GM19468 (cell line): Measurements from ENCODE around the gene DUS4L.
A peak's percentile ranks its signal among the peaks of the same experiment; 100 is the strongest.
"Not testable (repeated sequence)": the region's sequence is repeated elsewhere in the genome, so short reads cannot be mapped to it uniquely, and the experiment has no call there.

Source experiments
- ATAC-seq: cut with Tn5 transposase; IDR thresholded peaks from one replicate; pipeline ENCODE4 v1.9.1; 2021; ENCODE audit warnings: mild to moderate bottlenecking, moderate library complexity, moderate number of reproducible peaks; ENCODE audit not compliant: unreplicated experiment; ENCODE audit errors: extremely low read depth

DUS4L gene, protein sequence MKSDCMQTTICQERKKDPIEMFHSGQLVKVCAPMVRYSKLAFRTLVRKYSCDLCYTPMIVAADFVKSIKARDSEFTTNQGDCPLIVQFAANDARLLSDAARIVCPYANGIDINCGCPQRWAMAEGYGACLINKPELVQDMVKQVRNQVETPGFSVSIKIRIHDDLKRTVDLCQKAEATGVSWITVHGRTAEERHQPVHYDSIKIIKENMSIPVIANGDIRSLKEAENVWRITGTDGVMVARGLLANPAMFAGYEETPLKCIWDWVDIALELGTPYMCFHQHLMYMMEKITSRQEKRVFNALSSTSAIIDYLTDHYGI

DNA sequence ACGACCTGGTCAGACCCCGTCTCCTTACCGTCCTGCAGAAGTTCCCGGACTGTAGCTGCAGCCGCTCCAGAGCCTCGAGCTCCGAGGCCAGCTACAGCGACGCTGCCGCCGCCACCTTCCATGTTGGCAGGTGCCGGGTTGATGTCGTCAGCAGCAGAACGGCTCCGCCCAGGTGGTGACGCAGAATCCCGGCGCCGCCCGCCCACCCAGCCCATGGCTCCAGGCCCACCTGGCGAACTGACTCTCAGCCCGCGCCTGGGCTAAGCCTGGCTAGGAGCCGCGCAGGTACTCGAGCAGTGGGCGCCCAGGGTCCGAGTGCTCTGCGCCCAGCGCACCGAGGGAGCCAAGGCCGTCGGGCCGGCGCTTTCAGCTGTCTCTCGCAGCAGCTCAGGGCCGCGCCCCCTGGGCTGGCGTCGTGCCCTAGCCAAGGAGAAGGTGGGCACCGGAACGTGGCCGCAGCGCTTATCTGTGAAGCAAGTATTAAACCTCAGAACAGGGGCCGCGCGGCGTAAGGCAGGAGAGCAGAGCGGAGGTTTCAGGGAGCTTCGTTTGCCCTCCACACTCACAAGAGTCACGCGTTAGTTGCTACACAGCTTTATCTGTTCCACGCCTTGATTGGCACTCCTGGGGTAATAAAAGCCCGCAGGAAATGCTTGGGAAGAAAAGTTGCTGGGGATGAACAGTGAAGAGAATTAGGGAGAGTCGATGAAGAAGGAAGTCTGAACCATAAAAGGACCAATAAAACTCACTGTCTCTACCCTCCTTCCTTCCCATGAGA, at the start of gene DUS4L, which contains the start of gene COG5:
Gene DUS4L (plus strand): TSS at position 197 of the 778 bp plus-strand sequence. CDS start 3,100 bp downstream, outside the sequence.
Gene COG5 (minus strand): TSS at position 146 of the 778 bp plus-strand sequence. CDS start 24 bp downstream, at position 122.
- ATAC-seq, result peak; percentile 94

DNA sequence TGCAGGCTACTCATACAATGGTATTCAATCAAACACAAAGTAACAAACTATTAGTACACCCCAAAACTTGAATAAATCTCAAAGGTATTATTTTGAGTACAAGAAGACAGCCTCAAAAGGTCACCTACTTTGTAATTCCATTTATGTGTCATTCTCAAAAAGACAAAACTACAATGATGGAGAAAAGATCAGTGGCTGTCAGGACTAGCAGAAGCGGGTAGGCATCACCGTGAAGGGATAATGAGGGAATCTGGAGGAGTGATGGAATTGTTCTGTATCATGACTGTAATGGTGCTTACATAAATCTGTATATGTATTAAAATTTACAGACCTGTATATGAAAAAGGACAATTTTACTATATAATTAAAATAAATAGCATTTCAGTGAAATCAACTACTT, 37.1 kb upstream of the DUS4L start:
- ATAC-seq, result no peak

DNA sequence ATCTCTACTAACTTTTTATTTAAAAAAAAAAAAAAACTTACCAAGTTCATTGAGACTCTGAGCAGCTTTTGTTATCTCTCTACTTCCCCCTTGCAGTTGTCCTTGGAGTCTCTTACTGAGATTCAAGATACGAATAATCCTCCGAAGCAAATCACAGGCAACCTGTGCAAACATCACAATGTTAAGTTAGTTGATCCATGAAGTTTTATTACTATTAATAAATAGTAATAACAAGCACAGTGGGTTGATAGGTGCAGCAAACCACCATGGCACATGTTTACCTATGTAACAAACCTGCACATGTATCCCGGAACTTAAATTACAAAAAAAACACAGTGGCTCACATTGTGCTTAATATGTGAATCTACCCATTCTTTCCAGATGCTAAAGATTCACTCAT, 36.6 kb upstream of the DUS4L start:
- no peak for ATAC-seq

DNA sequence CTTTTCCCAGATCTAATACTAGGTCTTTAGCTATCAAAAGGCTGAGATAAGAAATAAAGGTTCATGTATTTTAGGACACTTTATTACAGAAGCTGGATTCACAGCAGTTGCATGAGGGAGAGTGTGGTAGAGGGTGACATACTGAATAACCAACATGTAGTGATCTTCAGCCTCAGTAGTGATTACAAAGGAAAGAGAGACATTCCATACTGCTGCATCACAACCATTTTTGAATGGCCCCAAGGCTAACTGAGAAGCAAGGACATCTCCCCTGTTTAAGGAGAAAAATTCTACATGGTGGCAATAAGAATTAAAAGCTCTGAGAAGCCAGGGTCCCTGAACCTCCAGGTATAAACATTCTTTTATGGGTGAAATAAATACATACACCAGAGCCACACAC, 35.3 kb upstream of the DUS4L start:
- ATAC-seq, result no peak

DNA sequence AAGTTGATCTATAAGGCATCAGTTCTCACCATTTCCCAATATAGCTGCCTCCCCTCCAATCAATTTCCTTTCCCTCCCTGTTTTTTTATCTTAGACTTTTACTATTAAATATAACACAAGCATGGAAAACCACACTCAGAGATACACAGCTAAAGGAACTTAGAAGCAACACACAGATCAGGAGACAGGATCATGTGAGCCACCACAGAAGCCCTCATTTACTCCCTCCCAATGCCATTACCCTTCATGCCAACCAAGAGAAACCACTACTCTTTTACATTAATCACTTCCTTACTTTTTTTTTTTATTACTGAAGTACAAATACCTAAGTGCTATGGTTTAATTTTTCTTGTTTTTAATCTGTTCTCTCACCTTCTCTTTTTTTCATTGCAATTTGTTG, 33.0 kb upstream of the DUS4L start:
- ATAC-seq, result no peak

DNA sequence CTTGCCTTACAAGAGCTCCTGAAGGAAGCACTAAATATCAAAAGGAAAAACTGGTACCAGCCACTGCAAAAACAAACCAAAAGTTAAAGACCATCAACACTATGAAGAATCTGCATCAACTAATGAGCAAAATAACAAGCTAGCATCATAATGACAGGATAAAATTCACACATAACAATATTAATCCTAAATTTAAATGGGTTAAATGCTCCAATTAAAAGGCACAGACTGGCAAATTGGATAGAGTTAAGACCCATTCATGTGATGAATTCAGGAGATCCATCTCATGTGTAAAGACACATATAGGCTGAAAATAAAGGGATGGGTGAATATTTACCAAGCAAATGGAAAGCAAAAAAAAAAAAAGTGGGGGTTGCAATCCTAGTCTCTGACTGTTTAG, 29.6 kb upstream of the DUS4L start:
- no peak for ATAC-seq

DNA sequence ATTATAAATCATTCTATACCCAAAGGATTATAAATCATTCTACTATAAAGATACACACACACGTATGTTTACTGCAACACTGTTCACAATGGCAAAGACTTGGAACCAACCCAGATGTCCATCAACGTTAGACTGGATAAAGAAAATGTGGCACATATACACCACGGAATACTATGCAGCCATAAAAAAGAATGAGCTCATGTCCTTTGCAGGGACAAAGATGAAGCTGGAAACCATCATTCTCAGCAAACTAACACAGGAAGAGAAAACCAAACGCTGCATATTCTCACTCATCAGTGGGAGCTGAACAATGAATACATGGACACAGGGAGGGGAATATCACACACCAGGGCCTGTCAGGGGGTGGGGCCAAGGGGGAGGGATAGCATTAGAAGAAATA, 26.5 kb upstream of the DUS4L start:
- ATAC-seq, result not testable (repeated sequence)

DNA sequence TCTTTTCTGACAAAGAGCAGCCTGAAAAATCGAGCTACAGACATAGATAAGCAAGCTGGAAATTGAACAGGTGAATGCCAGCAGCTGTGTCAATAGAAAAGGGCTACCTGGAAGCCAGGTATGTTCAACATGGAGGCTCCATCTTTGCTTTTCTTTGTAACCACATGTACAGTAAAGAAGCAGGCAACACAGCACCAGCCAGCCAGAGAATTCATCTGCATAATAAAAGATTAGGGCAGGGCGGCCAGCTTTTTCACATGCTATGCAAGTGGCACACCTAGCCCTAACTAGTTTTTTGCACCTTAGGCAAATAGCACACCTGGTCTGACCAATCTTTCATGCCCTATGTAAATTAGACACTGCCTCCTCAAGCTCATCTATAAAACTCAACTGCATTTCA, 25.8 kb upstream of the DUS4L start:
- ATAC-seq, result no peak

DNA sequence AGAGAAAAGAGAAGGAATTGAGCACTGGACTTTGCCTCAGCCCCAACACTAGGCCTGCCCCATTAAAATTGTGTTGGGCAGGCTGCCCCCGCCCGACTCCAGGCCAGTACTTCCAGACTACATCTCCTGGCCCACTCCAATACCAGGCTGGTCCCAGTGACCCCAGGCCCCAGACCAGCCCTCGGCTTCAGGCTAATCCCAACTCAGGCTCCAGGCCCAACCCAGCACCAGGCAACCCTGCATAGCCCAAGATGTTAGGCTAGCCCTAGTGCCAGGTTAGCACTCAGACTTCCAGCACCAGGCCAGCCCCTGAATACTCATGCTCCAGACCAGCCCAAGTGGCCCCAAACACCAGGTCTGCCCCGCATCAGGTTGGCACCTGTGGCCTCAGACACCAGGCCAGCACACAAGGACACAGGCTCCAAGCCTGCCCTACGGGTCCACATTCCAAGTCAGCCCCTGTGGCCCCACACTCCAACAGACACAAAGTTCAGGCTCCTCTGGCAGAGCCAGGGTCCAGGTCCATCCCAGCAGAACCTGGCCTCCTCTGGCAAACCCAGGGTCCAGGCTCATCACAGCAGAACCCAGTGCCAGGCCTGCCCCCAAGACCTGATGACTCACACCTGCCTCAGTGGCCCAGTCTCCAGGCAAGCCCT, 20.3 kb upstream of the DUS4L start:
- ATAC-seq, result no peak

DNA sequence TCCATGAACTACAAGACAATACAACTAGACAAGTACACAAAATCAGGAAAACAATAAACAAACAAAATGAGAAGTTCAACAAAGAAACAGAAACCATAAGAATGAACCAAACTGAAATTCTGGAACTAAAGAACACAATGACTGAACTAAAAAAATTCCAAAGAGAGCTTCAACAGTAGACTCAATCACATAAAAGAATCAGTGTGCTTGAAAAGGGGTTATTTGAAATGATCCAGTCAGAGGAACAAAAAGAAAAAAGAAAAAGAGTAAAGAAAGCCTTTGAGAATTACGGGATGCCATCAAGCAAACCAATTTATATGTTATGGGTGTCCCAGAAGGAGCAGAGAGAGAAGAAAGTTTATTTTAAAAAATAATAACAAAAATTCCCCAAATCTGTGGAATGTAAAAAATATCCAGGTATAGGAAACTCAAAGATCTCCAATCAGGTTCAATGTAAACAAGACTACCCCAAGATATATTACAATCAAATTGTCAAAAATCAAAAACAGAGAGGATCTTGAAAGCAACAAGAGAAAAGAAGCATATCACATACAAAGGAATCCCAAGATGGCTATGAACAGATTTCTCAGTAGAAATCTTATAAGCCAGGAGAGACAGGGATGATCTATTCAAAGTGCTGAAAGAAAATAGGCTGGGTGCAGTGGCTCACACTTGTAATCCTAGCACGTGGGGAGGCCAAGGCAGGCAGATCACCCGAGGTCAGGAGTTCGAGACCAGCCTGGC, 18.8 kb upstream of the DUS4L start:
- ATAC-seq, result no peak

DNA sequence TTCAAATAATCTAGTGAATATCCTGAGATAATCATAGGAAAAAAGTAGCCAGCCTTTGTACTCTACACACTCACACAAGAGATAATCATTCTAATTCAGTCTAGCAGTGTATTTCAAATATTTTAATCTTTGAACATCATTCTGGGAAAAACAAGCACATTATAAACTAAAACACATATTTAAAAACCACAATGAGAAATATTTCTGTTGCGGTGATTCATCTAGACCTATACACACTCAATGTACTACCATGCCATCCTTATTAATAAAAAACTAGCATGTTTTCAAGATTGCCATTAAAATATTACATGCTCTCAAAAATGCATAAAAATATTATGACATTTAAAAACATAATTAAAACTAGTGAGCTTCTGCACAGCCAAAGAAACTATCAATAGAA, 11.8 kb upstream of the DUS4L start:
- no peak for ATAC-seq

DNA sequence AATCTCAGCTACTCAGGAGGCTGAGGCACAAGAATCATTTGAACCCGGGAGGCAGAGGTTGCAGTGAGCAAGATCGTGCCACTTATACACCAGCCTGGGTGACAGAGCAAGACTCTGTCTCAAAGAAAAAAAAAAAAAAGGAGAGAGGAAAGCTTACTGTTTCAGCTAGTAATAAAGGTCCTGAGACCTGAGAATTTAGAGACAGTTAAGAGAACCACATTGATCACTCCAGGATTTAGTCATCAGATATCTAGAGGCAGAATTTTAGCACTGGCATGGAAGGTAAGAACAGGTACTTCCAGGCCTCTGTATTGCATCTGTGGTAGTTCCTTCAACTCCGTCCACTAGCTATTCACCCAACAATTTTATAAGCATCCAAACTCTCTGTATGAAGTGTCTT, 7.9 kb upstream of the DUS4L start:
- no peak for ATAC-seq

DNA sequence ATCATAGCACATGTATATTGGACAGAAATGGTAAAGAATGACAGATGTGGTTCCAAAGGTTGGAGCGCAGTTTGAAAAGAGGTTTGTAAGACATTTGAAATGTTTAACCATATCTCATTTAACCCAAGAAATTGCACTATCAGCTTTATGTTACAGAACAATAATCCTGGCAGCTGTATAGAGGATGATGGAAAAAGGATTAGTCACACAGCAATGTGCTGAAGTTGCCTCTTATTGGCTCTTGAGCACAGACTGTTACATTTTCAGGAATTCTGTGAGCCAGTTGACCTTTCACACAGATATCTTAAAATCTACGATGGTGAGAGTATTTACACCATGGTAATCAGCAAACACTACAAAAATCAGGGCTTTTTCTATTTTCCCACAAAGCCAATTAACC, 3.9 kb upstream of the DUS4L start:
- ATAC-seq, result no peak

DNA sequence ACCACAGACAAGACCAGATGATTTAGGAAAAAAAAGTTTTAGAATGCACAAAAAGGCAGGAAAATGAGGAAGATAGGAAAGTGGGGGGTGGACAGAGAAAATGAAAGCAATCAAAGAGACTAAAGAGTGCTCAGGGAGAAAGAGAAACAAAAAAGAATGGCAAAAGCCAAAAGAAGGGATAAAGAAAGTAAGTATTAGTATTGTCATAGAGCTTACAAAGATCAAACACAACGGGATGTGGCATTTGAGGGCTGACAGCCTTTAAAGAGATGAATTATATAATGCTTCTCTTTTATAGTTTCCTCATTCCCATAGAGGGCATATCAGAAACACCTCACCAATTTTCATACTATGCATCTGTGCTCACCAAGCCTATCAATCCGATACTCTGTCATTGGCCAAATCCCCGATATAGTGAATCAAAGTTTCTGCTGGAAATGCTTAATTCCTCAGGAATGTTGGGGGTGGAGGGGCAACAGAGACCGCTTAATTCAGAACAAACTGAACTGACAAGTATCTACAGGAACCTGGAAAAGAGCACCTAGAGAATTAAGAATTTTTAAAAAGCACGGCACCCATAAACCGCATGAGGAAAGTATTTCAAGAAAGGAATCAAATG, 2.8 kb upstream of the DUS4L start:
- no peak for ATAC-seq

DNA sequence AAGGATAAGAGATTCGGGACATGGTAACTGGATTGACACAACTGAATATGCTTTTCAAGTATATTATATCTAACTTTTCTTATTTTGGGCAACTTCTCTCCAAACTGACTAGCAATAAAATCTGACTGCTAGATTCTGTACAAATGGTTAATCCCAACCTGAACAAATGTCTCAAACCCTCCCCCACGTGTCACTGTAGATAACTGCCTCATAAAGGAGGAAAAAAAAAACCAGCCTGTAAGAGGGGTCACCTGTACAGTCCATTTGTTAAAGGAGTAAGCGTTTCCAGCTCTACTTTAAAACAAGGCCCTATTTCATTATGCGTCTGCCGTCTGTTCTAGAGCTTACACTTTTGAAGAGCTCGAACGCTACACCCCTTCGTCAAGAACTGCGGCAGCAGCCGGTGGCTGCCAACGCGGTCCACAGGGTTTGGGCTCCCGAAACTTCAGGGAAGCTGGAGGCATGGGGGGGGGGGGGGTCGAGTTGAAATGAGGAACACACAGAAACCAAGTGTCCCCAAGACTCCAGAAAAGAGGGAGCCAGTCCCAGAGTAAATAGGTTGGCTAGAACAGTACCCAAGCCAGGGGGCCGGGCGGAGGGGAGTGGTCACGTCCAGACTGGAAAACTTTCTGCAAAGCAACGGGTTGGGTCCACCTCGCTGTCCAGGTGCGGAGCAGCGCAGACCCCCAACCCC, 543 bp upstream of the DUS4L start:
- ATAC-seq, result peak; percentile 21

DNA sequence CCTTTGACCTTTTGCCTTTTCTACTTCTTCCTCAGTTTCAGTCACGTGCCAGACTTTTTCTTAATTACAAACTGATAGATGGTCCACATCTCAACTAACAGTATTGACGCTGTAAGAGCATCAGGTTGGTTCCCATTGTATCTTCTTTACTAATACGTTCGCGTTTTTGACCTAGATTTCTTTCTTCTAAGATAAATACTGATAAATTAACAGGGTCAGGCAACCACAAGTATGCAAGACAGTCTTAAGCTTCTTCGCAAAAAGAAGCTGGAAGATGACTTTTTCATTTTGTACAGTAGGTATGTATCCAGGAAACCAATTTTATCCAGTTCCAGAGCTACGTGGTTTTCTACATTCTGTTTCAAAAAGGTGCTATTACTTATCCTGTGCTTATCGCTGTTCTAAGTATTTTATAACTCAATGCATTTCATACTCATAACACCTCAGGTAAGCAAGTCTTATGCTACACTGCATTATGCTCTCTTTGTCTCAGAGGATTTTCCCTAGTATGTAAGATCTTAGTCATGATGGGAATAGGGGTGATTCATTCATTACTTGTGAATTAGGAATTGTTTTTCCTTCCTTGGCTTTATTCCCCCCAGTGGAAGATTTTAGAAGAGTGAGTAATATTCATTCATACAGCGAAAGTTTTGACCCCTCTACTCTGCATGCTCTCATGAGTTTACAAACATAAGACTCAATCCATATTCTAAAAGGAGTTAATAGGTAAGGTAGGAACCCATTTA, 955 bp downstream of the DUS4L start:
- no peak for ATAC-seq

DNA sequence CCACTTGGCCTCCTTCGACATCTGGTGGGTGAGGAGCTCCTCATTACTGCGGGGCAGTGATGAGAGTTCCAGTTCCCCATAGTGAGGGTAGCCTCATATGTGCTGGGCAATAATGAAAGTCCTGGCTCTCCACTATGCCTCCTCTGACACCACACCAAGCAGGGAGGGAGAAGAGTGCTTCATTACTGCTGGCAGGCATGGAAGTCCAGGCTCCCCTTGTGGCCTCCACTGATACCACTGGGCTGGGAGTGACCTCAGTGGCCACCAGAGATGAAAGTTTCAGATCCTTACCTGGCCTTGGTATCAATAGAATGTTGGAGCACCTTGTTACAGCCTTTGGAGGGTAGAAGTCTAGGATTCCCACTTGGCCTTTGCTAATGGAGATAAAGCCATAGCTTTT, 6.5 kb downstream of the DUS4L start:
- no peak for ATAC-seq

DNA sequence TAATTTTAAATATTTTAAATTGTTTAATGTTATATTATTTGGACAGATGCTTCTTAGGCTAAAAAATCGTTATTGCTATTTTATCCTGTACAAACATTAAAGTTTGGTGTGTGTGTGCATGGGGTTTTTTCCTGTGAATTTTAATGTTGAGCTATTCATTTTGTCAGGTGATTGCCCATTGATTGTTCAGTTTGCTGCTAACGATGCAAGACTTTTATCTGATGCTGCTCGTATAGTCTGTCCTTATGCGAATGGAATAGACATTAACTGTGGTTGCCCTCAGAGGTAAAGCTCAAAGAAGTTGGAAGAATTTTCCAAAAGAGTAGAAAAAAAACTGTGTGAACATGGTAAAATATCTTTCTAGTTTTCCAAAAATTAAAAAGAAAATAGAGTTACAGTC, 9.8 kb downstream of the DUS4L start:
- no peak for ATAC-seq

DNA sequence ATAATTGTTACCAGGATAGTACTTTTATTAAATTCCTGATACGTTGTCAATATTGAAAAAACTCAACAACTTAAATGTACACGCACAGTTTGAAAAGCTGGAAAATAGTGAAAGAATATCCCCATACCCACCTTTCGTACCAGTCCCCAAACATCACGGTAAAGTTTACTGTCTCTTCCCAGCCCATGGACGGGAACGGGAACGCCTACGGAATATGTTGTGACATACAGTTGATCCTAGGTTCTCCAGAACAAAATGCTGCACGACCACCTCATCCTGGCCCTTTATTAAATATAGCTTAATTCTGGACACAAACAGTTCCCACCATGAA, 15.7 kb downstream of the DUS4L start:
- ATAC-seq, result no peak
